Tibial nerve (tissue), 4 donors: ENCODE measurements around the gene FNDC11.

ENCODE experiments used
- EP300 ChIP-seq, 2 donors: sonication (generic); formaldehyde crosslinking; IDR thresholded peaks; one replicate each; pipeline ENCODE4 v1.6.1; 2017; ENCODE audit warnings: antibody characterized with exemption in 2 of 2, mild to moderate bottlenecking in 1 of 2
- POLR2A ChIP-seq, 2 donors: fragments of 450-650 bp; IDR thresholded peaks; one replicate each; pipeline ENCODE4 v1.6.1; 2017; ENCODE audit warnings: antibody characterized with exemption in 2 of 2, mild to moderate bottlenecking in 2 of 2, moderate library complexity in 2 of 2
- TF ChIP-seq, protein P1 (sequence below), 5 experiments: fragments of 200-600 bp in 3 of 5; fragments of 450-650 bp in 2 of 5; sonication (generic) in 3 of 5; IDR thresholded peaks; one replicate each; pipeline ENCODE4 v1.5.1; 2016 to 2019; ENCODE audit warnings: antibody characterized with exemption in 5 of 5, mild to moderate bottlenecking in 3 of 5, moderate library complexity in 2 of 5

DNA sequence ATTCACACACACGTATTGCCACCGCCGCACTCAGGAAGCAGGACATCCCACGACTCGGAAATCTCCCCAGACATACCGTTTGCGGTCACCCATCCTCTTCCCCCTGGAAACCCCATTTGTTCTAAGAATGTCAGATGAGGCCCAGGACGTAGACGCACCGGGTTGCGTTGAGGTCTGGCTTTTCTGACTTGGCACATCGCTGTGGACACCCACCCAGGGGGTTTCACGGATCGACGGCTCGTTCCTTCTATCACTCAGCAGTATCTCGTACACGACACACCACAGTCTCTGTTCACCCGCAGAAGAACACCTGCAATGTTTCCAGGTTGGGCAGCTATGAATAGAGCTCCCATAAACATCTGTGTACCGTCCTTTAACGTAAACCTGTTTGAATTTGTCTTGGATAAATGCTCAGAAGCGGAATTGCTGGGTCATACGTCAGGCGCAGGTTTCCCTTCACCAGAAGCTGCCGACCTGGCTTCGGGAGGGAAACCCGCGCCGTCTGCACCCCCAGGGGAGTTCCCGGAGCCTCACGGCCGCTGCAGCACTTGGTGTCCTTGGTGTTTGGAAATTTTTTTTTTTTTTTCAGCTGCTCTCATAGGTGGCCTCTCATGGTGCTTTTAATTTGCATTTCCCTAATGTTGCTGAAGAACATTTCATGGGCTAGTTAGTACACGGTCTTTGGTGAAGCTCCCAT lies 45.7 kb upstream of the FNDC11 start:
- TF ChIP-seq, protein P1, sequence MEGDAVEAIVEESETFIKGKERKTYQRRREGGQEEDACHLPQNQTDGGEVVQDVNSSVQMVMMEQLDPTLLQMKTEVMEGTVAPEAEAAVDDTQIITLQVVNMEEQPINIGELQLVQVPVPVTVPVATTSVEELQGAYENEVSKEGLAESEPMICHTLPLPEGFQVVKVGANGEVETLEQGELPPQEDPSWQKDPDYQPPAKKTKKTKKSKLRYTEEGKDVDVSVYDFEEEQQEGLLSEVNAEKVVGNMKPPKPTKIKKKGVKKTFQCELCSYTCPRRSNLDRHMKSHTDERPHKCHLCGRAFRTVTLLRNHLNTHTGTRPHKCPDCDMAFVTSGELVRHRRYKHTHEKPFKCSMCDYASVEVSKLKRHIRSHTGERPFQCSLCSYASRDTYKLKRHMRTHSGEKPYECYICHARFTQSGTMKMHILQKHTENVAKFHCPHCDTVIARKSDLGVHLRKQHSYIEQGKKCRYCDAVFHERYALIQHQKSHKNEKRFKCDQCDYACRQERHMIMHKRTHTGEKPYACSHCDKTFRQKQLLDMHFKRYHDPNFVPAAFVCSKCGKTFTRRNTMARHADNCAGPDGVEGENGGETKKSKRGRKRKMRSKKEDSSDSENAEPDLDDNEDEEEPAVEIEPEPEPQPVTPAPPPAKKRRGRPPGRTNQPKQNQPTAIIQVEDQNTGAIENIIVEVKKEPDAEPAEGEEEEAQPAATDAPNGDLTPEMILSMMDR (IDR thresholded peaks at IDR 0.05) = no peak
- no peak for TF ChIP-seq POLR2A (IDR thresholded peaks at IDR 0.05)
- TF ChIP-seq EP300 (IDR thresholded peaks at IDR 0.05) = no peak
